OCI-LY1 (cell line): ENCODE results near the gene PLIN5.

Experiments
- CTCF ChIP-seq: fragments of 200-600 bp; sonication (generic), shearing (Covaris generic); IDR thresholded peaks from 2 replicates; pipeline ENCODE4 v1.5.1; 2017; ENCODE audit warnings: mild to moderate bottlenecking, antibody characterized with exemption, low read length, moderate library complexity, mixed read lengths
- EZH2 ChIP-seq: fragments of 200-600 bp; sonication (generic), shearing (Covaris generic); IDR thresholded peaks from 2 replicates; pipeline ENCODE4 v1.8.0; 2017; ENCODE audit warnings: borderline replicate concordance, mixed run types, mild to moderate bottlenecking, antibody characterized with exemption, low read length, moderate library complexity, mixed read lengths

GRCh38 chr19:4502282-4503131, 32.5 kb downstream of the PLIN5 start:
- no peak for TF ChIP-seq CTCF
- TF ChIP-seq EZH2 = no peak
